Stimulated activated CD4-positive, alpha-beta T cell treated with anti-CD3 and anti-CD28 coated beads, Interleukin-15, amount 100 ng/mL, for 48 hours (primary cell): Measurements from ENCODE around the gene HSF2.
"Not testable (repeated sequence)": the region's sequence is repeated elsewhere in the genome, so short reads cannot be mapped to it uniquely, and the experiment has no call there.

ENCODE experiments used
- DNase-seq, 2 donors: peaks; one replicate each; pipeline ENCODE4 v3.0.0-alpha.2; 2020; ENCODE audit warnings: low read depth in 2 of 2

Gene HSF2

DNA sequence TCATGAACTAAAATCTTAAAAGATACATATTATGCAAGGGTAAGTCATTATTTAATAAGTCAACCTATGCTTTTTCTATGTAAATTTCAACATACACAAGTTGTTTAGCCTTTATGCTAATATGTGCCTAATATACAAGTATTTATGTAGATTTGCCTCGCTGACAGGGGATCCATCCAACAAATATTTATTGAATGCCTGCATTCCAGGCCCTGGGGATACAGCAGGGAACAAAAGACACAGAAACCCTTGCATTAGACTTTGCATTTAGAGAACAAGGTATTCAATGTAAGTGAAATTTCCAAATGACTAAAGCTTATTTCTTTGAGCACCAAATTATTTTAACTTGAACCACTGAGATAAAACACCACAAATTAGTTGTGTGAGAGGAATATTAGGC lies 53.1 kb downstream of the HSF2 start:
- DNase-seq, result no peak

GRCh38 chr6:122454673-122455072 lies 55.2 kb downstream of the HSF2 start:
- DNase-seq, result no peak

GRCh38 chr6:122455116-122455515 lies 55.7 kb downstream of the HSF2 start:
- DNase-seq, result not testable (repeated sequence)

DNA sequence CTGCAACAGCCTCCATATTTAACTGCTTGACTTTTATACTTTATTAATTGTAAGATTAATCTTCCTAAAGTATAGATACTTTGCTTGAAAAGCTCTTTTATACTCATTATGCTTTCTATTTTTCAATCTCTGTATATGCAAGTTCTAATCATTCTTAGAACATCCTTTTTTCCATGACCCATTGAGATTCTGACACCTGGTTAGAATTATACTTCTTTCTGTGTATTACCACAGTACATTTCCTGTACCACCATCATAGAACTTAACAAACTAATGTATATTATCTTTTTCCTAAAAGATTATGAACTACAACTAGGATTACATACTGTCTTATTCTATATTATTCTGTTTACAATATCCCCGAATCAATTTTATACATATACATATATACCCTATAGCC lies 58.6 kb downstream of the HSF2 start:
- DNase-seq, result no peak

GRCh38 chr6:122459240-122459639 lies 59.8 kb downstream of the HSF2 start:
- DNase-seq, result no peak

GRCh38 chr6:122459865-122460416 lies 60.5 kb downstream of the HSF2 start:
- DNase-seq, result not testable (repeated sequence)

GRCh38 chr6:122461885-122462284 lies 62.4 kb downstream of the HSF2 start:
- no peak for DNase-seq

- peak; percentile 84 to 87 for DNase-seq
These were observed 71.9 kb downstream of the HSF2 start, which contains the start of gene SERINC1 for GRCh38 chr6:122471107-122472021. SERINC1 (minus strand) TSS chr6:122471807; CDS start chr6:122471737, 70 bp downstream.

- DNase-seq, result no peak
These were observed 72.5 kb downstream of the HSF2 start for GRCh38 chr6:122472022-122472340.

- DNase-seq, result no peak
These were observed 76.7 kb downstream of the HSF2 start for GRCh38 chr6:122476131-122476530.

- DNase-seq, result no peak
These were observed 83.3 kb downstream of the HSF2 start for GRCh38 chr6:122482750-122483080.
